H1 (cell line): ENCODE data around the gene RGS21. TPM values are rescaled to one million over a fixed set of nuclear protein-coding genes. Genes with fewer than 3 reads are reported as not detected.

Source experiments
- CTCF ChIA-PET: fragments of 300-600 bp; sonication (Branson Sonifier 250); formaldehyde crosslinking; loops from one replicate; lab custom pipeline; 2021; ENCODE audit not compliant: partially characterized antibody; lab: Charles Lee
- POLR2A ChIA-PET: fragments of 300-600 bp; sonication (Branson Sonifier 250); formaldehyde crosslinking; loops from one replicate; lab custom pipeline; 2021; ENCODE audit warnings: inconsistent platforms; ENCODE audit not compliant: partially characterized antibody; lab: Charles Lee
- DNase-seq, 2 experiments: peaks; one replicate each; pipeline versions ENCODE4 v3.0.0 to v3.0.0-alpha.2; 2010 to 2022; ENCODE audit warnings: low spot score in 2 of 2, low read depth in 1 of 2, mixed read lengths in 1 of 2
- FAIRE-seq: peaks from 2 replicates; lab custom pipeline; 2011; peaks lifted over from hg19 to GRCh38; lab: Jason Lieb, UNC
- H2AFZ ChIP-seq: 2 replicates; pipeline ENCODE4 v1.8.1; 2012; ENCODE audit warnings: low read length, inconsistent platforms
- H2AK5ac ChIP-seq: 2 replicates; pipeline ENCODE4 v1.6.1; 2013; ENCODE audit warnings: low read depth, low read length
- H2BK120ac ChIP-seq: replicated peaks from 2 replicates; pipeline ENCODE3; 2013; ENCODE audit warnings: low read depth, low read length, inconsistent platforms
- H2BK12ac ChIP-seq: 2 replicates; pipeline ENCODE4 v1.6.1; 2013; ENCODE audit warnings: low read depth, low read length
- H2BK15ac ChIP-seq: 2 replicates; pipeline ENCODE4 v1.6.1; 2013; ENCODE audit warnings: low read length
- H2BK20ac ChIP-seq: 2 replicates; pipeline ENCODE4 v1.6.1; 2013; ENCODE audit warnings: low read length
- H2BK5ac ChIP-seq: 2 replicates; pipeline ENCODE4 v1.6.1; 2013; ENCODE audit warnings: low read depth, low read length
- H3K14ac ChIP-seq: 2 replicates; pipeline ENCODE4 v1.6.1; 2013; ENCODE audit warnings: inconsistent platforms; ENCODE audit not compliant: insufficient read length
- H3K18ac ChIP-seq: 2 replicates; pipeline ENCODE4 v1.6.1; 2013; ENCODE audit warnings: low read length; ENCODE audit errors: extremely low read depth
- H3K23ac ChIP-seq: 2 replicates; pipeline ENCODE4 v1.6.1; 2013; ENCODE audit warnings: inconsistent platforms; ENCODE audit not compliant: insufficient read length
- H3K23me2 ChIP-seq: 2 replicates; pipeline ENCODE4 v1.6.1; 2013; ENCODE audit warnings: low read depth, low read length
- H3K27ac ChIP-seq: 2 replicates; pipeline ENCODE4 v1.6.1; 2011; ENCODE audit warnings: low read depth, low read length, inconsistent platforms
- H3K27me3 ChIP-seq, 4 experiments: replicated peaks in 1 of 4; 1 replicate in 1 of 4; 2 replicates in 3 of 4; pipeline versions ENCODE4 v1.6.1 to v1.8.1; 2011 to 2013; ENCODE audit warnings: low read length in 3 of 4, mild to moderate bottlenecking in 3 of 4, inconsistent platforms in 2 of 4, mixed read lengths in 2 of 4, moderate library complexity in 1 of 4; ENCODE audit not compliant: control insufficient read depth in 3 of 4, insufficient read depth in 3 of 4; ENCODE audit errors: extremely low read depth in 1 of 4
- H3K36me3 ChIP-seq, 4 experiments: 2 replicates each; pipeline versions ENCODE4 v1.6.1 to v1.8.1; 2011 to 2013; ENCODE audit warnings: mild to moderate bottlenecking in 4 of 4, low read length in 3 of 4, moderate library complexity in 2 of 4, control low read depth in 1 of 4, inconsistent platforms in 1 of 4; ENCODE audit not compliant: insufficient read depth in 4 of 4, control insufficient read depth in 2 of 4
- H3K4ac ChIP-seq: replicated peaks from 2 replicates; pipeline ENCODE3; 2013; ENCODE audit warnings: low read length, low read depth, mixed read lengths, inconsistent platforms; ENCODE audit not compliant: insufficient read length
- H3K4me1 ChIP-seq, 4 experiments: replicated peaks in 1 of 4; 1 replicate in 1 of 4; 2 replicates in 3 of 4; pipeline versions ENCODE4 v1.6.1 to v1.8.1; 2011 to 2013; ENCODE audit warnings: low read length in 3 of 4, inconsistent platforms in 2 of 4, mixed read lengths in 1 of 4; ENCODE audit not compliant: insufficient read depth in 4 of 4, control insufficient read depth in 3 of 4
- H3K4me2 ChIP-seq, 2 experiments: 2 replicates each; pipeline versions ENCODE4 v1.6.1 to v1.8.1; 2011 to 2013; ENCODE audit warnings: low read depth in 2 of 2, low read length in 2 of 2, control low read depth in 1 of 2, inconsistent platforms in 1 of 2, mild to moderate bottlenecking in 1 of 2; ENCODE audit not compliant: insufficient read depth in 1 of 2
- H3K4me3 ChIP-seq, 4 experiments: fragments of 200-600, 300-600 bp in 1 of 4; sonication (generic), shearing (Covaris generic), sonication (Bioruptor Twin) in 1 of 4; 2 replicates each; pipeline versions ENCODE4 v1.5.1 to v1.8.1; 2011 to 2016; ENCODE audit warnings: low read length in 4 of 4, low read depth in 3 of 4, control low read depth in 2 of 4, inconsistent platforms in 2 of 4, mild to moderate bottlenecking in 2 of 4, mixed read lengths in 1 of 4, moderate library complexity in 1 of 4; ENCODE audit not compliant: insufficient read depth in 2 of 4; ENCODE audit errors: extremely low read depth in 1 of 4
- H3K56ac ChIP-seq: replicated peaks from 2 replicates; pipeline ENCODE3; 2013; ENCODE audit warnings: low read depth, mild to moderate bottlenecking, mixed read lengths, low read length, inconsistent platforms; ENCODE audit not compliant: insufficient read length
- H3K79me1 ChIP-seq: 2 replicates; pipeline ENCODE4 v1.6.1; 2013; ENCODE audit warnings: low read depth, low read length, control low read depth
- H3K79me2 ChIP-seq, 2 experiments: 2 replicates each; pipeline versions ENCODE4 v1.6.1 to v1.8.1; 2012 to 2013; ENCODE audit warnings: low read length in 2 of 2, mild to moderate bottlenecking in 2 of 2, inconsistent platforms in 1 of 2; ENCODE audit not compliant: insufficient read depth in 2 of 2, control insufficient read depth in 1 of 2
- H3K9ac ChIP-seq, 4 experiments: replicated peaks in 1 of 4; 1 replicate in 1 of 4; 2 replicates in 3 of 4; pipeline versions ENCODE4 v1.6.1 to v1.8.1; 2011 to 2013; ENCODE audit warnings: low read depth in 3 of 4, low read length in 3 of 4, control low read depth in 2 of 4, mild to moderate bottlenecking in 2 of 4, moderate library complexity in 2 of 4, inconsistent platforms in 1 of 4; ENCODE audit errors: extremely low read depth in 1 of 4
- H3K9me3 ChIP-seq, 2 experiments: 2 replicates each; pipeline versions ENCODE4 v1.6.1 to v1.8.1; 2012 to 2013; ENCODE audit warnings: mild to moderate bottlenecking in 2 of 2, moderate library complexity in 2 of 2, control low read depth in 1 of 2, inconsistent platforms in 1 of 2, low read depth in 1 of 2, low read length in 1 of 2, mixed read lengths in 1 of 2; ENCODE audit not compliant: insufficient read depth in 2 of 2
- H4K20me1 ChIP-seq, 2 experiments: replicated peaks in 1 of 2; 2 replicates each; pipeline versions ENCODE3 to v1.8.1; 2011 to 2013; ENCODE audit warnings: inconsistent platforms in 2 of 2, low read length in 2 of 2, mild to moderate bottlenecking in 1 of 2; ENCODE audit not compliant: insufficient read depth in 2 of 2, control insufficient read depth in 1 of 2
- H4K5ac ChIP-seq: 2 replicates; pipeline ENCODE4 v1.6.1; 2013; ENCODE audit warnings: low read length, low read depth, mixed read lengths, inconsistent platforms; ENCODE audit not compliant: insufficient read length
- H4K8ac ChIP-seq: 2 replicates; pipeline ENCODE4 v1.8.0; 2013; ENCODE audit warnings: mild to moderate bottlenecking, moderate library complexity, low read length, inconsistent platforms; ENCODE audit not compliant: insufficient read depth; ENCODE audit errors: extremely low read depth
- H4K91ac ChIP-seq: replicated peaks from 2 replicates; pipeline ENCODE3; 2013; ENCODE audit warnings: low read length, mixed read lengths, inconsistent platforms; ENCODE audit not compliant: insufficient read length
- BCL11A ChIP-seq, 2 experiments: IDR thresholded peaks; one replicate each; pipeline ENCODE4 v1.6.1; 2011; ENCODE audit warnings: low read depth in 2 of 2, low read length in 2 of 2, mild to moderate bottlenecking in 2 of 2
- BRCA1 ChIP-seq: IDR thresholded peaks from 2 replicates; pipeline ENCODE4 v1.6.1; 2012; ENCODE audit warnings: low read depth, low read length, improper control_type of control experiment
- CHD2 ChIP-seq: IDR thresholded peaks from 2 replicates; pipeline ENCODE4 v1.6.1; 2012; ENCODE audit warnings: low read length, improper control_type of control experiment
- CREB1 ChIP-seq: IDR thresholded peaks from 2 replicates; pipeline ENCODE4 v1.6.1; 2012; ENCODE audit warnings: inconsistent platforms
- EZH2 ChIP-seq: fragments of 200-600 bp; sonication (generic); IDR thresholded peaks from 2 replicates; pipeline ENCODE4 v1.7.1; 2012; ENCODE audit warnings: low read depth, mild to moderate bottlenecking, moderate library complexity, low read length, inconsistent platforms; ENCODE audit not compliant: severe bottlenecking
- GTF2F1 ChIP-seq: IDR thresholded peaks from 2 replicates; pipeline ENCODE4 v1.6.1; 2012; ENCODE audit warnings: low read depth, low read length, improper control_type of control experiment, borderline replicate concordance
- HDAC6 ChIP-seq: IDR thresholded peaks from one replicate; pipeline ENCODE4 v1.7.1; 2012; ENCODE audit warnings: low read depth, mild to moderate bottlenecking, inconsistent platforms, low read length, moderate library complexity
- KDM1A ChIP-seq: fragments of 200-600, 300-600 bp; sonication (generic); IDR thresholded peaks from 2 replicates; pipeline ENCODE4 v1.7.1; 2016; ENCODE audit warnings: mild to moderate bottlenecking, low read length, borderline replicate concordance
- NRF1 ChIP-seq: IDR thresholded peaks from 2 replicates; pipeline ENCODE4 v1.6.1; 2011; ENCODE audit warnings: mild to moderate bottlenecking, low read depth, low read length, improper control_type of control experiment
- POLR2AphosphoS5 ChIP-seq: IDR thresholded peaks from 2 replicates; pipeline ENCODE4 v1.6.1; 2011; ENCODE audit warnings: low read depth, low read length
- RFX5 ChIP-seq: IDR thresholded peaks from 2 replicates; pipeline ENCODE4 v1.6.1; 2011; ENCODE audit warnings: low read depth, low read length, improper control_type of control experiment, borderline replicate concordance
- TEAD4 ChIP-seq: IDR thresholded peaks from 2 replicates; pipeline ENCODE4 v1.6.1; 2012; ENCODE audit warnings: low read depth, low read length, inconsistent platforms, mixed read lengths
- polyA plus RNA-seq, 7 experiments: library from polyadenylated mRNA; depleted of rRNA in 3 of 7; stranded (reverse) in 5 of 7; unstranded in 2 of 7; fragments of >200 nt in 5 of 7; fragments of 200-250 nt in 2 of 7; gene quantifications; 1 replicate in 5 of 7; 2 replicates in 1 of 7; 4 replicates in 1 of 7; pipeline versions ENCODE4 v1.2.1 to v1.2.3, GENCODE V29; 2011 to 2013; ENCODE audit warnings: missing spikeins in 2 of 7, mixed read lengths in 2 of 7
- total RNA-seq: library from RNA; stranded (reverse); fragmentation: NEBNext Ultra II Directional; extraction: Animal tissue kit (Norgen Biotek cat#: 25700); gene quantifications from 2 replicates; pipeline ENCODE4 v1.2.1, GENCODE V29; 2021

The RGS21 gene
- total and polyA plus RNA-seq, 2 of the 8 experiments (the other 6 are each of a cell fraction or from before 2014, with no cell fraction given) = not detected

DNA sequence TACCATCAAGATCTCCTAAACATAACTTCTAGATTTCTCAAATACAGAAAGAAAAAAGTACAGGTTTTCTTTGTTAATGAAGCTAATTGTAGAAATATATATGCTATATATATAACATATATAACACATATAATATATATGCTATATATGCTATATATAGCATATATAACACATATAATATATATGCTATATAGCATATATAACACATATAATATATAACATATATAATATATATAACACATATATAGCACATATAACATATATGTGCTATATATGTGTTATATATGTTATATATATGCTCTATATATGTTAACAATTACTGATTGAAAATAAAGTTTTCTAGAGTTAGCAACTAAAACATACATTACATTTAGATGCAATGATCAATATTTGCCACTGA is 34.8 kb downstream of the RGS21 start:
- H3K79me1 ChIP-seq = no peaks in the 10 kb centered on the region
- H4K91ac ChIP-seq = no peak overlapping the region
- H2BK12ac ChIP-seq = no peak overlapping the region
- no peak overlapping the region for H3K18ac ChIP-seq
- POLR2A ChIA-PET = no interaction called here
- no peaks in the 10 kb centered on the region for H3K23me2 ChIP-seq
- no peak overlapping the region for H4K5ac ChIP-seq
- no peak overlapping the region for H3K27ac ChIP-seq
- H2BK15ac ChIP-seq = no peak overlapping the region
- H2AK5ac ChIP-seq = no peak overlapping the region
- no peak overlapping the region for H3K56ac ChIP-seq
- no peak overlapping the region for H2BK120ac ChIP-seq
- H3K27me3 ChIP-seq = no peaks in the 10 kb centered on the region
- no peak overlapping the region for H2AFZ ChIP-seq
- no peaks in the 10 kb centered on the region for H4K20me1 ChIP-seq
- H3K14ac ChIP-seq = no peak overlapping the region
- no peak overlapping the region for H3K23ac ChIP-seq
- H4K8ac ChIP-seq = no peak overlapping the region
- no peak overlapping the region for H3K4me3 ChIP-seq
- no peak for TF ChIP-seq GTF2F1
- TF ChIP-seq CHD2 = no peak
- no peak for TF ChIP-seq BRCA1
- no peak for TF ChIP-seq BCL11A (IDR thresholded peaks at IDR 0.05; ENCODE audit: low read depth in 2 of 2, low read length in 2 of 2)
- TF ChIP-seq HDAC6 = no peak
- TF ChIP-seq POLR2AphosphoS5 = no peak
- TF ChIP-seq NRF1 = no peak
- no peak for TF ChIP-seq TEAD4
- no peak for TF ChIP-seq KDM1A
- no peak for TF ChIP-seq RFX5
- TF ChIP-seq EZH2 = no peak
- no peak for TF ChIP-seq CREB1
- H2BK20ac ChIP-seq = no peak overlapping the region
- H3K9me3 ChIP-seq = no peaks in the 10 kb centered on the region
- no peak overlapping the region for H3K4me2 ChIP-seq
- no peaks in the 10 kb centered on the region for H3K4me1 ChIP-seq
- H2BK5ac ChIP-seq = no peak overlapping the region
- DNase-seq = no peak
- CTCF ChIA-PET = no interaction called here
- H3K79me2 ChIP-seq = no peaks in the 10 kb centered on the region
- H3K4ac ChIP-seq = no peak overlapping the region
- no peak overlapping the region for H3K9ac ChIP-seq
- no peaks in the 10 kb centered on the region for H3K36me3 ChIP-seq
- FAIRE-seq = no peak
